HEK293 (cell line): ENCODE measurements around the gene NRP1.

Source experiments
- CTCF ChIA-PET: fragments of 350-600 bp; formaldehyde crosslinking; extraction: SDS; loops from one replicate; lab custom pipeline; 2021; ENCODE audit warnings: antibody characterized with exemption; lab: Yijun Ruan, JAX
- POLR2A ChIA-PET: fragments of 300-600 bp; formaldehyde crosslinking; extraction: SDS; loops from one replicate; lab custom pipeline; 2020; ENCODE audit warnings: antibody characterized with exemption, inconsistent platforms; lab: Yijun Ruan, JAX
- H3K27ac ChIP-seq: fragments of 200-500 bp; sonication (Bioruptor generic); 2 replicates; pipeline ENCODE4 v1.5.1; 2014; ENCODE audit warnings: low read depth, low read length, control low read depth, inconsistent platforms; ENCODE audit errors: extremely low read depth
- H3K36me3 ChIP-seq, 2 experiments: fragments of 200-500 bp in 1 of 2; sonication (Bioruptor generic) in 1 of 2; 1 replicate in 1 of 2; 2 replicates in 1 of 2; pipeline ENCODE4 v1.5.1; 2014 to 2017; ENCODE audit warnings: inconsistent platforms in 2 of 2, low read length in 2 of 2; ENCODE audit not compliant: control insufficient read depth in 2 of 2, insufficient read depth in 1 of 2
- H3K4me1 ChIP-seq: fragments of 200-500 bp; sonication (Bioruptor generic); 2 replicates; pipeline ENCODE4 v1.5.1; 2014; ENCODE audit warnings: mild to moderate bottlenecking, low read length, inconsistent platforms; ENCODE audit not compliant: control insufficient read depth, insufficient read depth
- H3K4me3 ChIP-seq: 2 replicates; pipeline ENCODE4 v1.5.1; 2011; ENCODE audit warnings: low read depth, mild to moderate bottlenecking, control low read depth, low read length, moderate library complexity
- H3K9me3 ChIP-seq: fragments of 200-500 bp; sonication (Bioruptor generic); 2 replicates; pipeline ENCODE4 v1.5.1; 2014; ENCODE audit warnings: low read depth, low read length, inconsistent platforms; ENCODE audit not compliant: control insufficient read depth, insufficient read depth
- GLIS2 ChIP-seq: fragments of 450-650 bp; formaldehyde crosslinking; IDR thresholded peaks from 2 replicates; pipeline ENCODE4 v1.5.1; 2016; ENCODE audit warnings: missing biosample characterization, missing genetic modification characterization
- HIC1 ChIP-seq: fragments of 450-650 bp; formaldehyde crosslinking; IDR thresholded peaks from 2 replicates; pipeline ENCODE4 v1.5.1; 2016; ENCODE audit warnings: missing biosample characterization, missing genetic modification characterization
- HOXA7 ChIP-seq: sonication (generic); formaldehyde crosslinking; IDR thresholded peaks from 2 replicates; pipeline ENCODE4 v1.8.1; 2022; ENCODE audit warnings: missing genetic modification reagents, borderline replicate concordance
- KLF16 ChIP-seq: fragments of 450-650 bp; formaldehyde crosslinking; IDR thresholded peaks from 2 replicates; pipeline ENCODE4 v1.5.1; 2017; ENCODE audit warnings: missing biosample characterization, missing genetic modification characterization
- MZF1 ChIP-seq: fragments of 450-650 bp; formaldehyde crosslinking; IDR thresholded peaks from 2 replicates; pipeline ENCODE4 v1.5.1; 2017; ENCODE audit warnings: missing biosample characterization, missing genetic modification characterization, borderline replicate concordance
- REPIN1 ChIP-seq: fragments of 450-650 bp; formaldehyde crosslinking; IDR thresholded peaks from 2 replicates; pipeline ENCODE4 v1.5.1; 2017; ENCODE audit warnings: missing biosample characterization, missing genetic modification characterization, low read depth
- SP3 ChIP-seq: fragments of 450-650 bp; formaldehyde crosslinking; IDR thresholded peaks from 2 replicates; pipeline ENCODE4 v1.5.1; 2016; ENCODE audit warnings: missing biosample characterization, missing genetic modification characterization
- TSHZ1 ChIP-seq: fragments of 450-650 bp; formaldehyde crosslinking; IDR thresholded peaks from 2 replicates; pipeline ENCODE4 v1.5.1; 2016; ENCODE audit warnings: missing biosample characterization, missing genetic modification characterization, borderline replicate concordance
- ZBTB26 ChIP-seq: fragments of 450-650 bp; formaldehyde crosslinking; optimal IDR thresholded peaks from 2 replicates; pipeline ENCODE3; 2016; ENCODE audit warnings: missing biosample characterization, mild to moderate bottlenecking, missing genetic modification characterization
- ZEB2 ChIP-seq: fragments of 450-650 bp; formaldehyde crosslinking; IDR thresholded peaks from 2 replicates; pipeline ENCODE4 v1.5.1; 2016; ENCODE audit warnings: missing biosample characterization, missing genetic modification characterization
- ZIC2 ChIP-seq: fragments of 450-650 bp; formaldehyde crosslinking; IDR thresholded peaks from 2 replicates; pipeline ENCODE4 v1.5.1; 2016; ENCODE audit warnings: missing biosample characterization, missing genetic modification characterization
- ZNF157 ChIP-seq: fragments of 450-650 bp; formaldehyde crosslinking; IDR thresholded peaks from 2 replicates; pipeline ENCODE4 v1.5.1; 2016; ENCODE audit warnings: missing biosample characterization, missing genetic modification characterization
- ZNF350 ChIP-seq: fragments of 450-650 bp; formaldehyde crosslinking; IDR thresholded peaks from 2 replicates; pipeline ENCODE4 v1.5.0; 2017; ENCODE audit warnings: missing biosample characterization, mild to moderate bottlenecking, missing genetic modification characterization
- ZNF404 ChIP-seq: fragments of 450-650 bp; formaldehyde crosslinking; IDR thresholded peaks from 2 replicates; pipeline ENCODE4 v1.5.1; 2017; ENCODE audit warnings: missing biosample characterization, missing genetic modification characterization
- ZNF488 ChIP-seq: fragments of 450-650 bp; formaldehyde crosslinking; IDR thresholded peaks from 2 replicates; pipeline ENCODE4 v1.5.1; 2016; ENCODE audit warnings: missing biosample characterization, missing genetic modification characterization
- ZNF501 ChIP-seq: fragments of 450-650 bp; formaldehyde crosslinking; IDR thresholded peaks from 2 replicates; pipeline ENCODE4 v1.5.1; 2016; ENCODE audit warnings: missing biosample characterization, missing genetic modification characterization
- ZNF513 ChIP-seq: fragments of 450-650 bp; IDR thresholded peaks from 2 replicates; pipeline ENCODE4 v1.5.1; 2018; ENCODE audit warnings: missing biosample characterization, missing genetic modification characterization
- ZNF529 ChIP-seq: fragments of 450-650 bp; formaldehyde crosslinking; IDR thresholded peaks from 2 replicates; pipeline ENCODE4 v1.5.1; 2017; ENCODE audit warnings: missing genetic modification characterization, missing biosample characterization; ENCODE audit not compliant: insufficient replicate concordance
- ZNF660 ChIP-seq: fragments of 450-650 bp; IDR thresholded peaks from 2 replicates; pipeline ENCODE4 v1.5.1; 2018; ENCODE audit warnings: missing biosample characterization, mild to moderate bottlenecking, missing genetic modification characterization
- ZNF837 ChIP-seq: fragments of 450-650 bp; formaldehyde crosslinking; IDR thresholded peaks from 2 replicates; pipeline ENCODE4 v1.5.1; 2016; ENCODE audit warnings: missing biosample characterization, missing genetic modification characterization
- ZSCAN30 ChIP-seq: fragments of 450-650 bp; IDR thresholded peaks from 2 replicates; pipeline ENCODE4 v1.5.1; 2018; ENCODE audit warnings: missing biosample characterization, mild to moderate bottlenecking, missing genetic modification characterization, moderate library complexity

The NRP1 gene

GRCh38 chr10:33212061-33212748, 122.3 kb downstream of the NRP1 start:
- ChIA-PET POLR2A (interaction anchor here (0.6 kb wide), 1 partner anchor 1799 kb away, joined by 3 read pairs; no protein-coding TSS in a partner anchor), CTCF (no interaction called here)
- no peak overlapping the region for H3K27ac ChIP-seq
- H3K4me1 ChIP-seq, result no peaks in the 10 kb centered on the region
- H3K9me3 ChIP-seq, result no peaks in the 10 kb centered on the region
- peaks cover 11 to 46% of the 10 kb centered on the region in 2 experiments for H3K36me3 ChIP-seq
- no peak for TF ChIP-seq ZBTB26
- no peak for TF ChIP-seq REPIN1 (tag by site-specific recombination)
- no peak for TF ChIP-seq HIC1 (tag by site-specific recombination)
- no peak for TF ChIP-seq ZSCAN30
- TF ChIP-seq ZNF488 (tag by site-specific recombination), result no peak
- TF ChIP-seq SP3, result no peak
- TF ChIP-seq ZNF157 (tag by site-specific recombination), result no peak
- TF ChIP-seq ZNF501 (tag by site-specific recombination), result no peak
- H3K4me3 ChIP-seq, result no peak overlapping the region

- CTCF ChIA-PET, result interaction anchor here (0.7 to 1.1 kb wide), 2 partner anchors 105 to 117 kb away, joined by 3 read pairs; no protein-coding TSS in a partner anchor
- Histone ChIP-seq H3K4me1 (no peaks in the 10 kb centered on the region), H3K27ac (no peak overlapping the region), H3K4me3 (no peak overlapping the region), H3K36me3 (peaks cover 14 to 52% of the 10 kb centered on the region in 2 experiments), H3K9me3 (no peaks in the 10 kb centered on the region)
- POLR2A ChIA-PET, result no interaction called here
- TF ChIP-seq ZNF404 (tag by site-specific recombination), result no peak
Observed at GRCh38 chr10:33211106-33211878, 123.2 kb downstream of the NRP1 start.

GRCh38 chr10:33209802-33210201, 124.7 kb downstream of the NRP1 start:
- Histone ChIP-seq H3K4me1 (no peaks in the 10 kb centered on the region), H3K4me3 (no peak overlapping the region), H3K36me3 (peaks cover 17 to 60% of the 10 kb centered on the region in 2 experiments), H3K9me3 (no peaks in the 10 kb centered on the region), H3K27ac (no peak overlapping the region)
- ChIA-PET CTCF (interaction anchor here (1.0 to 1.1 kb wide), 2 partner anchors 119 kb away, joined by 3 read pairs; no protein-coding TSS in a partner anchor), POLR2A (no interaction called here)
- no peak for TF ChIP-seq ZNF660 (tag by site-specific recombination)
- TF ChIP-seq ZIC2 (tag by site-specific recombination), result no peak
- no peak for TF ChIP-seq ZNF529 (tag by site-specific recombination)
- TF ChIP-seq MZF1 (tag by site-specific recombination), result no peak
- no peak for TF ChIP-seq HOXA7
- TF ChIP-seq TSHZ1 (tag by site-specific recombination), result no peak
- TF ChIP-seq GLIS2 (tag by site-specific recombination), result no peak
- no peak for TF ChIP-seq KLF16 (tag by site-specific recombination)
- no peak for TF ChIP-seq ZNF350 (tag by site-specific recombination)
- TF ChIP-seq ZEB2, result no peak
- TF ChIP-seq ZNF837 (tag by site-specific recombination), result no peak
- no peak for TF ChIP-seq ZNF513
